Tibial nerve (tissue), 4 donors: ENCODE results near the gene GPER1. TPM values are rescaled to one million over a fixed set of nuclear protein-coding genes. Genes with fewer than 3 reads are reported as not detected.
"Not testable (repeated sequence)": the region's sequence is repeated elsewhere in the genome, so short reads cannot be mapped to it uniquely, and the experiment has no call there.

ENCODE experiments used
- DNase-seq, 2 donors: peaks; one replicate each; pipeline ENCODE4 v3.0.0-alpha.2; 2019; ENCODE audit warnings: low spot score in 2 of 2
- H3K27ac ChIP-seq, 4 donors: fragments of 200-600 bp; sonication (generic) in 3 of 4; one replicate each; pipeline ENCODE4 v1.5.1; 2017 to 2019; ENCODE audit warnings: mild to moderate bottlenecking in 1 of 4
- H3K27me3 ChIP-seq, 2 donors: fragments of 200-600 bp; sonication (generic) in 1 of 2; one replicate each; pipeline versions ENCODE4 v1.5.1 to v1.6.0; 2017 to 2019
- H3K36me3 ChIP-seq, 3 donors: fragments of 200-600 bp; sonication (generic); one replicate each; pipeline ENCODE4 v1.5.1; 2018 to 2019
- H3K4me1 ChIP-seq, 4 donors: fragments of 200-600 bp; sonication (generic) in 3 of 4; one replicate each; pipeline ENCODE4 v1.5.1; 2017 to 2019
- H3K4me3 ChIP-seq, 4 donors: fragments of 200-600 bp; sonication (generic) in 3 of 4; one replicate each; pipeline ENCODE4 v1.5.1; 2017 to 2019; ENCODE audit warnings: mild to moderate bottlenecking in 1 of 4, moderate library complexity in 1 of 4
- H3K9me3 ChIP-seq, 4 donors: fragments of 200-600 bp; sonication (generic) in 3 of 4; one replicate each; pipeline ENCODE4 v1.5.1; 2017 to 2019
- CTCF ChIP-seq, 5 experiments: fragments of 200-600 bp in 3 of 5; fragments of 450-650 bp in 2 of 5; sonication (generic) in 3 of 5; IDR thresholded peaks; one replicate each; pipeline ENCODE4 v1.5.1; 2016 to 2019; ENCODE audit warnings: antibody characterized with exemption in 5 of 5, mild to moderate bottlenecking in 3 of 5, moderate library complexity in 2 of 5
- EP300 ChIP-seq, 2 donors: sonication (generic); formaldehyde crosslinking; IDR thresholded peaks; one replicate each; pipeline ENCODE4 v1.6.1; 2017; ENCODE audit warnings: antibody characterized with exemption in 2 of 2, mild to moderate bottlenecking in 1 of 2
- POLR2A ChIP-seq, 2 donors: fragments of 450-650 bp; IDR thresholded peaks; one replicate each; pipeline ENCODE4 v1.6.1; 2017; ENCODE audit warnings: antibody characterized with exemption in 2 of 2, mild to moderate bottlenecking in 2 of 2, moderate library complexity in 2 of 2
- WGBS, 2 donors: methylation state at CpG; one replicate each; pipeline ENCODE4 v1.1.5; 2018; 5-methylcytosine and 5-hydroxymethylcytosine counted together
- total RNA-seq, 4 donors: library from RNA; depleted of rRNA; stranded (reverse); fragments of >200 nt; gene quantifications; one replicate each; pipeline ENCODE4 v1.1.0, GENCODE V29; 2016

Gene GPER1
- total RNA-seq, 4 donors from 2014 or later, result 6.1 to 12.4 (median 8.7) TPM

DNA sequence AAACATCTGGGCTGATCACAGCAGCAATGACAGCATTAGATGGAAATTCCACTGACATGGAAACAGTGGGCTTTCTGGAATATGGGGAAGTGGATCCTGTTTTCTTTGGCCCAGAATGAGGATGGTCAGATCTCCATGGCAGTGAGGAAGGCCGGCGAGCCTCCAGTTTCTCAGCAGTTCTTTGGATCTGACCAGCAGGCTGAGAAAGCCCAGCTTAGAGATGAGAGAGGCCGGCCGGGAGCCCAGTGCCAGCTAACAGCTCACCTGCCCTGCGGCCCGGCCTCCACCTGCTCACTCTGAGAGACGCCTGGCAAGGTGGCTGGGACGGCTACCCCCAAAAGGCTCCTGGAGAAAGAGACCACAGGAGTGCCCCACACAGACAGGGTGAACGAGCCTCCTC, 24.2 kb downstream of the GPER1 start:
- DNase-seq, result no peak
- H3K9me3 ChIP-seq, result no peaks in the 10 kb centered on the region
- H3K4me3 ChIP-seq, result no peak overlapping the region
- no peak overlapping the region for H3K27ac ChIP-seq
- peaks cover 0 to 12% (median 0%) of the 10 kb centered on the region in 3 donors for H3K36me3 ChIP-seq
- TF ChIP-seq CTCF (IDR thresholded peaks at IDR 0.05), result no peak
- no peak for TF ChIP-seq POLR2A (IDR thresholded peaks at IDR 0.05)
- no peak for TF ChIP-seq EP300 (IDR thresholded peaks at IDR 0.05)
- no peaks in the 10 kb centered on the region for H3K27me3 ChIP-seq
- 53 to 85% methylated on average over 4 to 9 of the region's 9 CpGs for WGBS, 2 donors
- no peaks in the 10 kb centered on the region for H3K4me1 ChIP-seq

DNA sequence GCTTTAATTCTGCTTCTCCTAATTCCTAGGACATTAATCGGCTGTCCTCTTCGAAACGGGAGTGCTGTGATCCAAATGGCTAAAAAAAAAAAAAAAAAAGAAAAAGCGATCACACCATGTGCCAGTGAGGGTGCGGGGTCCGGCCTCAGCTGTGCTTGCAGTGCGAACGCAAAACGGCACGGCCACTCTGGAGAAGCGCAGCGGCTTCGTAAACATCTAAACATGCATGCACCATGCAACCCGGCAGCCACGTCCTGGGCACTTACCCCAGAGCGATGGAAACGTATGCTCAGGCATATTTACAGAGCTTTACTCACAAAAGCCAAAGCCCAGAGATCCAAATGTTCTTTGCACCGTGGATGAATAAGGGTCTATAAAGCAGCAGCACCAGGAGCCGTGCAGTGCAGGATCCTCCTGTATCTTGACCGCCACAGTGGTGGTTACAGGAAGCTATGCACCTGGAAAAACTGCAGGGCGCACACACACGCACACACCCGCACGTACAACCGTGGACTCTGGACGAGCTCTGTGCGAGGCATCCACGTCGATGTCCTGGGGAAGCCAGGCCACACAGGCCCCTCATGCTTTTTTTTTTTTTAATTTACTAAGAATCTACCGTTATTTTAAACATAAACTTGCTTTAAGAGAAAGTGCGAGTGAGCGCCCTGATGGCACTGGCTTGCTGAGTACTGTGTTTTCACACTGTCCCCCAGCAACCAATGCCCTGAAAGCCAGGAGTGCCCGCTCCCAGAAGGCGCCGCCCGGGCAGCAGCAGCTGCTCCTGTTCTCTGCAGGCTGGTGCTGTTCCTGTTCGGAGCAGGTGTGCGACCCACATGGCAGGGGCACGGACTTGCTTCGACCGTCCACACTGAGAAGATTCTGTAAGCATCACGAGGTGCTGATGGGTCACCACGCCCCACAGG, 25.0 kb downstream of the GPER1 start:
- no peaks in the 10 kb centered on the region for H3K9me3 ChIP-seq
- no peaks in the 10 kb centered on the region for H3K4me1 ChIP-seq
- TF ChIP-seq POLR2A (IDR thresholded peaks at IDR 0.05), result no peak
- H3K36me3 ChIP-seq, result peaks cover 0 to 12% (median 0%) of the 10 kb centered on the region in 3 donors
- DNase-seq, result no peak
- H3K27ac ChIP-seq, result no peak overlapping the region
- H3K27me3 ChIP-seq, result no peaks in the 10 kb centered on the region
- no peak overlapping the region for H3K4me3 ChIP-seq
- 90% methylated on average over 39 to 43 of the region's 43 CpGs for WGBS, 2 donors

- TF ChIP-seq POLR2A (IDR thresholded peaks at IDR 0.05) (no peak), CTCF (IDR thresholded peaks at IDR 0.05) (no peak), EP300 (IDR thresholded peaks at IDR 0.05) (no peak)
- no peak for DNase-seq
- H3K36me3 ChIP-seq, result peaks cover 0 to 12% (median 0%) of the 10 kb centered on the region in 3 donors
- H3K4me1 ChIP-seq, result no peaks in the 10 kb centered on the region
- H3K9me3 ChIP-seq, result no peaks in the 10 kb centered on the region
- 90% methylated on average over 17 to 18 of the region's 18 CpGs for WGBS, 2 donors
- H3K4me3 ChIP-seq, result no peak overlapping the region
- no peaks in the 10 kb centered on the region for H3K27me3 ChIP-seq
- H3K27ac ChIP-seq, result no peak overlapping the region
Observed at GRCh38 chr7:1113548-1113885, 25.6 kb downstream of the GPER1 start.

DNA sequence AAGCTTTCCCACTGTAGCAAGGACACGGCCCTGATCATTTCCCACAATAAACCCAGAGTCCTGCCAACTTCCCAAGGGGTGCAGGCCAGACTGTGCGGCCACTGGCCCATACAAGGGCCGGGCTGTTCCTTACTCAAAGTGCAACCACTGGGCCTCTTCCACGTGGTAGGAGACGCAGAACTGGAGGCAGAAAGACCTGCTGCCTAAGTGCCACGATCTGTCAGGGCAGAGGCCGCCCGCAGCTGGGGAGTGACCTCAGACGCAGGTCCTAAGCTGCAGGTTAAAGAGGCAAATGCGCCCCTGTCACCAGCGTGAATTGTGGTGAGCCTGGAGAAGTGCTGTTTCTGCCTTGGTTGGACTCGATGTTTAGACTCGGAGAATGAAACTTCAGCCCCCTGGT, 26.2 kb downstream of the GPER1 start:
- 84 to 91% methylated on average over 12 to 13 of the region's 13 CpGs for WGBS, 2 donors
- Histone ChIP-seq H3K27ac (no peak overlapping the region), H3K36me3 (peaks cover 0 to 12% (median 0%) of the 10 kb centered on the region in 3 donors), H3K27me3 (no peaks in the 10 kb centered on the region), H3K9me3 (no peaks in the 10 kb centered on the region), H3K4me1 (no peaks in the 10 kb centered on the region), H3K4me3 (no peak overlapping the region)
- TF ChIP-seq EP300 (IDR thresholded peaks at IDR 0.05) (no peak), POLR2A (IDR thresholded peaks at IDR 0.05) (no peak), CTCF (IDR thresholded peaks at IDR 0.05) (no peak)
- DNase-seq, result no peak

GRCh38 chr7:1114505-1114904, 26.6 kb downstream of the GPER1 start:
- Histone ChIP-seq H3K36me3 (peaks cover 0 to 12% (median 0%) of the 10 kb centered on the region in 3 donors), H3K4me1 (no peaks in the 10 kb centered on the region), H3K27me3 (no peaks in the 10 kb centered on the region), H3K4me3 (no peak overlapping the region), H3K9me3 (no peaks in the 10 kb centered on the region), H3K27ac (no peak overlapping the region)
- DNase-seq, result no peak
- WGBS, 2 donors, result 87 to 88% methylated on average over 17 to 19 of the region's 19 CpGs
- TF ChIP-seq POLR2A (IDR thresholded peaks at IDR 0.05) (no peak), CTCF (IDR thresholded peaks at IDR 0.05) (no peak), EP300 (IDR thresholded peaks at IDR 0.05) (no peak)

GRCh38 chr7:1115171-1116045, 27.5 kb downstream of the GPER1 start:
- H3K4me3 ChIP-seq, H3K9me3 ChIP-seq, H3K27me3 ChIP-seq, DNase-seq, H3K27ac ChIP-seq, H3K4me1 ChIP-seq: not testable (repeated sequence)
- H3K36me3 ChIP-seq, result peaks cover 0 to 12% (median 0%) of the 10 kb centered on the region in 3 donors
- 88 to 92% methylated on average over 44 of the region's 44 CpGs for WGBS, 2 donors

GRCh38 chr7:1116383-1117008, 28.6 kb downstream of the GPER1 start:
- H3K9me3 ChIP-seq, H3K27ac ChIP-seq, H3K27me3 ChIP-seq, H3K4me3 ChIP-seq, H3K4me1 ChIP-seq, DNase-seq: not testable (repeated sequence)
- H3K36me3 ChIP-seq, result peaks cover 0 to 12% (median 0%) of the 10 kb centered on the region in 3 donors
- WGBS, 2 donors, result 95 to 96% methylated on average over 33 to 46 of the region's 49 CpGs
